ENCODE results near the gene PLA2G4A. TPM values are rescaled to one million over a fixed set of nuclear protein-coding genes. Genes with fewer than 3 reads are reported as not detected.

PLA2G4A gene
- total RNA-seq, 1 donor from 2014 or later, result 0.10 TPM

DNA sequence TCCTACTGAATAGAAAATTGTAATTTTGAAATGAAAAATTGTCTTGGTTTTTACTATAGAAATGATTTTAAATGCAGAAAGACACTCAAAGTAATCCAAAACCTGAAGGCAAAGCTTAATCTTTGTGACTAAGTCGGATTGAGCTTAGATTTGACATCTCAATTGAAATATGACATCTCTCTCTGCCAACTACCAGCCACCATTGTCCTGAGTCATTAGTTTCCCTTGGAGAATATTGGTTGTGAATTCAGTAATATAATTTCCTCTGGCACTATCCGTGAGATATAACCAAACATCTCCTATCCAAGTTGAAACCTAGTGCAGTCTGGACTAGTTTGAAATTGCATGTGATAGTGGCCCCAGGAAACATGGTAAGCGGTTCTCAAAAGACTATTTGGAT, 37.1 kb downstream of the PLA2G4A start:
- Mint-ChIP-seq H3K27ac (ENCODE audit: unreplicated experiment) (no peak overlapping the region), H3K36me3 (ENCODE audit: low read depth) (no peaks in the 10 kb centered on the region), H3K4me3 (ENCODE audit: unreplicated experiment) (no peak overlapping the region), H3K9me3 (ENCODE audit: low read depth) (no peaks in the 10 kb centered on the region), H3K4me1 (ENCODE audit: low read depth) (no peaks in the 10 kb centered on the region), H3K27me3 (ENCODE audit: low read depth) (peaks cover 6% of the 10 kb centered on the region)
- no peak for TF ChIP-seq CTCF (IDR thresholded peaks at IDR 0.05)
- no peak for DNase-seq (ENCODE audit: low spot score)

DNA sequence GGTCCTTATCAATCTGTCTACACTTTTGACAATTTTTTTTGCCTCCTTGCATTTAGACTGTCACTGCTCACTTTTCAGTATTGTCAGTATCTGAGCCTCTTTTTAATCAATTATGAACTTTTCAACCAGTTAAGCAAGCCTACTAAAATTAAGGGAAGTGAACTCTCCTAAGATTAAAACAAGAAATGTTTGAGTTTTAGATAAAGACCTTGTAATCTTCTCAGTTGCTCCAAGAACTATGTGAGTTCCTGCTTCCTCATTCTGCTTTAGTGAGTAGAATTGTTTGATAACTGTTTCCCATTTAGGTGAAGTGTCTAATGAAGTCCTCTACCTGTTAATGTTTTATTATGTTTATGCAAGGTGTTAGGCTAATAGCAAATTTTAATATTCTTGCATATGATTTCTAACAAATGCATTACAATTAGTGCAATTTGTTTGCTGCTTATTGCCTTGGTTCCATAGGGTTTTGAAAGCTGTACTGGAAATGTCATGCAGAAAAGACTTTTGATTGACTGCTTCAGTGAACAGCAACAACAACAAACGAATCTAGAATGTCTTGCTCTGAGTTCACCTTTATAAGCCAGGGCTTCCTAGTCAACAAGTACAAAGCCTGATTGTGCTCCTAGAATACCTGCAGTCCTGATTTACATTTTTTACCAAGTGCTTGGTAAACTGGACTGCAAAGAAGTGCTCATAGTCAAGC, 40.9 kb downstream of the PLA2G4A start:
- no peak for DNase-seq (ENCODE audit: low spot score)
- Mint-ChIP-seq H3K27me3 (ENCODE audit: low read depth) (peaks cover 6% of the 10 kb centered on the region), H3K9me3 (ENCODE audit: low read depth) (no peaks in the 10 kb centered on the region), H3K36me3 (ENCODE audit: low read depth) (no peaks in the 10 kb centered on the region), H3K27ac (ENCODE audit: unreplicated experiment) (no peak overlapping the region), H3K4me3 (ENCODE audit: unreplicated experiment) (no peak overlapping the region), H3K4me1 (ENCODE audit: low read depth) (no peaks in the 10 kb centered on the region)
- TF ChIP-seq CTCF (IDR thresholded peaks at IDR 0.05), result no peak

DNA sequence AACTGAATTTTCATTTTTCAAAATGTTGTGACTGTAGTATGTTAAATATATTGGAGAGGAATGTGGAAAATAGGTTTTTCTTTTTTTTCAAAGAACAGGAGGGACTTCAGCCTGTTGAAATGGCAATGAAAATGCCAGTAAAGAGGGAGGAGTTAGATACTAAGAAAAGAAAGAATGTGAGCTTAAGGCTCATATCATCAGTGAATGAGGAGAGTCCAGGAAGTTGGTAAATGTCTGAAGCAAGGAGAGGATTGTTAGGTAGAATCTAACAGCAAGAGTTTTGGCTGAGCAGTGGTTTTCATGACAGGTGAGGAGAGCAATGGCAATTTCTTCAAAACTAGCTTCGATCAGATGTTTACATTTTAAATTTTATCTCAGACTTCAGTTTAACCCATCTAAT, 43.0 kb downstream of the PLA2G4A start:
- DNase-seq (ENCODE audit: low spot score), result no peak
- Mint-ChIP-seq H3K4me1 (ENCODE audit: low read depth) (no peaks in the 10 kb centered on the region), H3K9me3 (ENCODE audit: low read depth) (no peaks in the 10 kb centered on the region), H3K27me3 (ENCODE audit: low read depth) (peaks cover 4% of the 10 kb centered on the region), H3K4me3 (ENCODE audit: unreplicated experiment) (no peak overlapping the region), H3K36me3 (ENCODE audit: low read depth) (no peaks in the 10 kb centered on the region), H3K27ac (ENCODE audit: unreplicated experiment) (no peak overlapping the region)
- no peak for TF ChIP-seq CTCF (IDR thresholded peaks at IDR 0.05)

DNA sequence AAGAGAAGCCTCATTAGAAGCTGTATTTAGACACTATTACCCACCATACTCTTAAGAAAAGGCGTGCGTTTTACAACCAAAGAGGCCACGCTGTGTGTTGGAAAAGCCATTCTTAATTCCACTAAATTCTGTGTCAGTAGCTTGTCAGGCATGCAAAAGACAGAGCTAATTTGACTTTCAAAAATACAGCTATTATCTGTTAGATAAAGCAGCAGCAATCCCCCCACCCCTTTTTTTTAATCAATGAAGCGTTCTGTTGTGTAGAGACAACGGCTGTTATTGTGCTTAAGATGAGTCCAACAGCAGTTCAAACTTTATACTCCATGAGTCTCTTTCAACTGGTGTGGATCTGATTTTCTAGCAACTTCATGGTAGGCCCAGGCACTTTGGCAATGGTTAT, 43.5 kb downstream of the PLA2G4A start:
- H3K4me1 Mint-ChIP-seq (ENCODE audit: low read depth), result no peaks in the 10 kb centered on the region
- H3K4me3 Mint-ChIP-seq (ENCODE audit: unreplicated experiment), result no peak overlapping the region
- H3K36me3 Mint-ChIP-seq (ENCODE audit: low read depth), result no peaks in the 10 kb centered on the region
- TF ChIP-seq CTCF (IDR thresholded peaks at IDR 0.05), result no peak
- H3K9me3 Mint-ChIP-seq (ENCODE audit: low read depth), result no peaks in the 10 kb centered on the region
- H3K27me3 Mint-ChIP-seq (ENCODE audit: low read depth), result peaks cover 3% of the 10 kb centered on the region
- no peak for DNase-seq (ENCODE audit: low spot score)
- no peak overlapping the region for H3K27ac Mint-ChIP-seq (ENCODE audit: unreplicated experiment)

GRCh38 chr1:186873687-186874086, 44.9 kb downstream of the PLA2G4A start:
- H3K4me1 Mint-ChIP-seq (ENCODE audit: low read depth), result no peaks in the 10 kb centered on the region
- H3K27ac Mint-ChIP-seq (ENCODE audit: unreplicated experiment), result no peak overlapping the region
- H3K4me3 Mint-ChIP-seq (ENCODE audit: unreplicated experiment), result no peak overlapping the region
- no peak for DNase-seq (ENCODE audit: low spot score)
- no peaks in the 10 kb centered on the region for H3K9me3 Mint-ChIP-seq (ENCODE audit: low read depth)
- H3K36me3 Mint-ChIP-seq (ENCODE audit: low read depth), result no peaks in the 10 kb centered on the region
- H3K27me3 Mint-ChIP-seq (ENCODE audit: low read depth), result no peaks in the 10 kb centered on the region
- TF ChIP-seq CTCF (IDR thresholded peaks at IDR 0.05), result no peak
